A549 (cell line): ENCODE results near the gene TMEM40. TPM values are rescaled to one million over a fixed set of nuclear protein-coding genes. Genes with fewer than 3 reads are reported as not detected.

Experiments
- ATAC-seq, 2 experiments: fragments of 200-7000 bp in 1 of 2; fragments of >200 bp in 1 of 2; cut with Nextera tagmentation in 1 of 2; cut with Tn5 transposase in 1 of 2; 3 replicates each; pipeline versions ENCODE4 v1.8.0 to v1.9.1; 2018 to 2020; ENCODE audit warnings: mild to moderate bottlenecking in 1 of 2, moderate library complexity in 1 of 2
- CTCF ChIA-PET: fragments of 300-600 bp; sonication (Branson Sonifier 250); formaldehyde crosslinking; extraction: SDS; loops from one replicate; lab custom pipeline; 2021; ENCODE audit warnings: antibody characterized with exemption, inconsistent platforms; lab: Yijun Ruan, JAX
- POLR2A ChIA-PET: fragments of 350-600 bp; formaldehyde crosslinking; extraction: SDS; loops from one replicate; lab custom pipeline; 2021; ENCODE audit warnings: antibody characterized with exemption, inconsistent platforms; lab: Yijun Ruan, JAX
- DNase-seq, 2 experiments: peaks; one replicate each; pipeline versions ENCODE4 v3.0.0 to v3.0.0-alpha.2; 2011 to 2016; ENCODE audit warnings: low read depth in 1 of 2, low spot score in 1 of 2
- FAIRE-seq: peaks from 2 replicates; lab custom pipeline; 2011; peaks lifted over from hg19 to GRCh38; lab: Jason Lieb, UNC
- H3K27ac ChIP-seq, 2 experiments: fragments of >200 bp; sonication (Bioruptor Twin); formaldehyde crosslinking; 3 replicates each; pipeline ENCODE4 v1.5.1; 2016 to 2017
- H3K4me1 ChIP-seq: fragments of >200 bp; sonication (Bioruptor Twin); formaldehyde crosslinking; 3 replicates; pipeline ENCODE4 v1.6.1; 2016
- H3K4me2 ChIP-seq: fragments of >200 bp; sonication (Bioruptor Twin); formaldehyde crosslinking; 3 replicates; pipeline ENCODE4 v1.6.1; 2016
- H3K4me3 ChIP-seq: fragments of >200 bp; sonication (Bioruptor Twin); formaldehyde crosslinking; 3 replicates; pipeline ENCODE4 v1.5.1; 2016
- H3K9me3 ChIP-seq: fragments of >200 bp; sonication (Bioruptor Twin); formaldehyde crosslinking; 3 replicates; pipeline ENCODE4 v1.6.1; 2016
- ATOH8 ChIP-seq: fragments of 250-450 bp; sonication (Bioruptor Pico); IDR thresholded peaks from 2 replicates; pipeline ENCODE4 v1.5.0; 2020; ENCODE audit warnings: low read depth, mild to moderate bottlenecking, moderate library complexity
- CEBPB ChIP-seq, 2 experiments: fragments of >200 bp in 1 of 2; sonication (Bioruptor Twin) in 1 of 2; formaldehyde crosslinking in 1 of 2; IDR thresholded peaks; 2 replicates each; pipeline ENCODE4 v1.6.1; 2012 to 2016
- EHF ChIP-seq: fragments of 250-450 bp; sonication (Bioruptor Pico); IDR thresholded peaks from 2 replicates; pipeline ENCODE4 v1.5.0; 2020; ENCODE audit warnings: mild to moderate bottlenecking
- ELK1 ChIP-seq: fragments of 150-350 bp; IDR thresholded peaks from 2 replicates; pipeline ENCODE4 v1.6.1; 2014; ENCODE audit warnings: low read depth, mild to moderate bottlenecking, low read length
- FOSL2 ChIP-seq, 2 experiments: fragments of 450-650 bp in 1 of 2; fragments of >200 bp in 1 of 2; sonication (Bioruptor Twin) in 1 of 2; formaldehyde crosslinking; IDR thresholded peaks; 2 replicates each; pipeline versions ENCODE4 v1.5.0 to v1.6.1; 2016 to 2020; ENCODE audit warnings: mild to moderate bottlenecking in 1 of 2, moderate library complexity in 1 of 2
- HEYL ChIP-seq: fragments of 250-450 bp; sonication (Bioruptor Pico); IDR thresholded peaks from 2 replicates; pipeline ENCODE4 v1.8.0; 2021; ENCODE audit warnings: mild to moderate bottlenecking, moderate library complexity
- KDM1A ChIP-seq: fragments of 200-600 bp; sonication (generic); IDR thresholded peaks from 2 replicates; pipeline ENCODE4 v1.6.1; 2016; ENCODE audit warnings: low read depth, mild to moderate bottlenecking
- MAZ ChIP-seq: fragments of 150-350 bp; IDR thresholded peaks from 2 replicates; pipeline ENCODE4 v1.6.1; 2014; ENCODE audit warnings: antibody characterized with exemption, low read depth, low read length, borderline replicate concordance
- NPAS2 ChIP-seq: fragments of 250-450 bp; sonication (Bioruptor Pico); IDR thresholded peaks from 2 replicates; pipeline ENCODE4 v1.8.0; 2022; ENCODE audit warnings: mild to moderate bottlenecking, moderate library complexity, borderline replicate concordance
- PHF8 ChIP-seq: fragments of 200-600 bp; sonication (generic); IDR thresholded peaks from 2 replicates; pipeline ENCODE4 v1.6.1; 2016; ENCODE audit warnings: low read depth, mild to moderate bottlenecking, antibody characterized with exemption, moderate library complexity, borderline replicate concordance
- POLR2A ChIP-seq: IDR thresholded peaks from 2 replicates; pipeline ENCODE4 v1.6.1; 2012; ENCODE audit warnings: mild to moderate bottlenecking, low read length
- POLR2AphosphoS2 ChIP-seq: conservative IDR thresholded peaks from 2 replicates; pipeline ENCODE4 v1.6.1; 2012; ENCODE audit warnings: low read length, improper control_type of control experiment, inconsistent platforms
- USF2 ChIP-seq: fragments of 450-650 bp; IDR thresholded peaks from 2 replicates; pipeline ENCODE4 v1.6.1; 2014; ENCODE audit warnings: antibody characterized with exemption
- ZFP36 ChIP-seq: fragments of 450-650 bp; IDR thresholded peaks from 2 replicates; pipeline ENCODE4 v1.6.1; 2014; ENCODE audit warnings: borderline replicate concordance; ENCODE audit not compliant: partially characterized antibody
- WGBS: methylation state at CpG from one replicate; pipeline ENCODE4 v1.1.6; 2017; ENCODE audit errors: missing lambda C conversion rate; 5-methylcytosine and 5-hydroxymethylcytosine counted together
- polyA plus RNA-seq, 4 experiments: library from polyadenylated mRNA; depleted of rRNA in 3 of 4; stranded (reverse); fragments of >200 nt; fragmentation: RNase III in 1 of 4; extraction: RNeasy Plus Mini Kit Qiagen cat#74134 plus additional on column Dnase treatment in 1 of 4; gene quantifications; 2 replicates in 3 of 4; 3 replicates in 1 of 4; pipeline ENCODE4 v1.2.3, GENCODE V29; 2011 to 2017

The TMEM40 gene
- polyA plus RNA-seq, 2 of the 4 experiments (the other 2 are of a cell fraction) = 0.13 to 0.18 TPM

- Histone ChIP-seq H3K4me1 (peaks cover 14% of the 10 kb centered on the region), H3K27ac (no peak overlapping the region), H3K4me3 (no peak overlapping the region), H3K4me2 (no peak overlapping the region), H3K9me3 (no peaks in the 10 kb centered on the region)
- FAIRE-seq = no peak
- no peak for TF ChIP-seq HEYL
- no peak for TF ChIP-seq MAZ
- no peak for TF ChIP-seq KDM1A
- TF ChIP-seq POLR2AphosphoS2 = no peak
- no peak for TF ChIP-seq FOSL2 (IDR thresholded peaks at IDR 0.05)
- no peak for TF ChIP-seq FOSL2 (CRISPR knock-in tag; IDR thresholded peaks at IDR 0.05)
- no peak for TF ChIP-seq EHF (CRISPR knock-in tag)
- POLR2A ChIA-PET = no interaction called here
- no peak for ATAC-seq
- 77% methylated on average over 2 of the region's 2 CpGs for WGBS
- DNase-seq = no peak
- CTCF ChIA-PET = interaction anchor here (1.4 to 2.8 kb wide), 2 partner anchors 18 to 19 kb away, joined by 4 to 15 read pairs; no protein-coding TSS in a partner anchor
These were observed 58.3 kb downstream of the TMEM40 start for GRCh38 chr3:12700800-12701199.

GRCh38 chr3:12695916-12696315 is 63.1 kb downstream of the TMEM40 start:
- TF ChIP-seq ELK1 (no peak), ZFP36 (peak; percentile 75)
- H3K27ac ChIP-seq = no peak overlapping the region
- CTCF ChIA-PET = interaction anchor here (1.8 kb wide), 1 partner anchor 13 kb away, joined by 4 read pairs; no protein-coding TSS in a partner anchor
- no peak for DNase-seq
- 55% methylated on average over 2 of the region's 2 CpGs for WGBS
- H3K9me3 ChIP-seq = no peaks in the 10 kb centered on the region
- no peak for ATAC-seq
- H3K4me2 ChIP-seq = no peak overlapping the region
- no peak overlapping the region for H3K4me3 ChIP-seq
- peaks cover 17% of the 10 kb centered on the region; the same call in 2 of the 3 replicates for H3K4me1 ChIP-seq
- POLR2A ChIA-PET = no interaction called here
- no peak for FAIRE-seq

GRCh38 chr3:12695112-12695511 is 63.9 kb downstream of the TMEM40 start:
- TF ChIP-seq POLR2A (no peak), CEBPB (IDR thresholded peaks at IDR 0.05) (peak in 1 of 2 experiments; percentile 53; a peak in 2 of 4 replicates)
- H3K4me3 ChIP-seq = no peak overlapping the region
- ChIA-PET POLR2A (interaction anchor here (1.4 kb wide), 1 partner anchor 32 kb away, joined by 5 read pairs; the partner anchor contains the start of gene RAF1), CTCF (interaction anchor here (0.5 to 1.4 kb wide), 5 partner anchors 11 to 438 kb away, joined by 3 to 6 read pairs (median 3); no protein-coding TSS in a partner anchor)
- no peak overlapping the region for H3K4me2 ChIP-seq
- H3K4me1 ChIP-seq = peaks cover 17% of the 10 kb centered on the region; the same call in 2 of the 3 replicates
- H3K27ac ChIP-seq = 0 out of 6 replicates have a peak overlapping the region, but pooled peaks of 1 of the 2 experiments have one; percentile 27
- FAIRE-seq (no peak), ATAC-seq (no peak), DNase-seq (no peak)
- WGBS = 78% methylated on average over 3 of the region's 3 CpGs
- H3K9me3 ChIP-seq = no peaks in the 10 kb centered on the region

- ChIA-PET POLR2A (interaction anchor here (0.7 kb wide), 1 partner anchor 116 kb away, joined by 4 read pairs; no protein-coding TSS in a partner anchor), CTCF (no interaction called here)
- DNase-seq = no peak
- WGBS = 88% methylated on average over 8 of the region's 8 CpGs
- H3K9me3 ChIP-seq = no peaks in the 10 kb centered on the region
- H3K27ac ChIP-seq = no peak overlapping the region
- no peak for FAIRE-seq
- H3K4me3 ChIP-seq = no peak overlapping the region
- H3K4me2 ChIP-seq = no peak overlapping the region
- peak; percentile 50; the same call in 1 of the 2 replicates for TF ChIP-seq KDM1A
- TF ChIP-seq USF2 = no peak
- no peak for ATAC-seq
- H3K4me1 ChIP-seq = peaks cover 17% of the 10 kb centered on the region; the same call in 2 of the 3 replicates
These were observed 66.6 kb downstream of the TMEM40 start for GRCh38 chr3:12692444-12692843.

- CTCF ChIA-PET = interaction anchor here (1.3 to 2.3 kb wide), 2 partner anchors 16 to 30 kb away, joined by 3 to 9 read pairs; no protein-coding TSS in a partner anchor
- no peak for FAIRE-seq
- POLR2A ChIA-PET = no interaction called here
These were observed 68.9 kb downstream of the TMEM40 start for GRCh38 chr3:12689997-12690711.

More at GRCh38 chr3:12689997-12690711, 68.9 kb downstream of the TMEM40 start:
- Histone ChIP-seq H3K4me1 (peaks cover 13% of the 10 kb centered on the region; the same call in 2 of the 3 replicates), H3K4me3 (no peak overlapping the region), H3K27ac (no peak overlapping the region), H3K4me2 (no peak overlapping the region), H3K9me3 (no peaks in the 10 kb centered on the region)
- TF ChIP-seq CEBPB (IDR thresholded peaks at IDR 0.05) (no peak), PHF8 (no peak), ATOH8 (CRISPR knock-in tag) (no peak), NPAS2 (no peak)
- WGBS = 48% methylated on average over 11 of the region's 11 CpGs
- no peak for DNase-seq
- peak; percentile 19 to 48; a peak in 4 of 6 replicates for ATAC-seq
